Activated naive CD4-positive, alpha-beta T cell treated with anti-CD3 and anti-CD28 coated beads for 36 hours (primary cell): ENCODE measurements around the gene NACAD. TPM values are rescaled to one million over a fixed set of nuclear protein-coding genes. Genes with fewer than 3 reads are reported as not detected.

Experiments
- CTCF ChIA-PET: fragments of 350-600 bp; sonication (Branson Sonifier 250); formaldehyde crosslinking; loops from one replicate; lab custom pipeline; 2021; ENCODE audit warnings: antibody characterized with exemption; lab: Charles Lee
- DNase-seq: peaks from one replicate; pipeline ENCODE4 v3.0.0-alpha.2; 2020
- H3K27ac Mint-ChIP-seq: one replicate; pipeline ENCODE4 v1.8.0; 2021; ENCODE audit warnings: mild to moderate bottlenecking, mixed read lengths
- H3K27me3 Mint-ChIP-seq: one replicate; pipeline ENCODE4 v1.8.0; 2021; ENCODE audit warnings: low read depth, mixed read lengths
- H3K36me3 Mint-ChIP-seq: one replicate; pipeline ENCODE4 v1.8.0; 2021; ENCODE audit warnings: low read depth, mixed read lengths
- H3K4me1 Mint-ChIP-seq: one replicate; pipeline ENCODE4 v1.8.0; 2021; ENCODE audit warnings: low read depth, mixed read lengths
- H3K4me3 Mint-ChIP-seq: one replicate; pipeline ENCODE4 v1.8.0; 2021; ENCODE audit warnings: mild to moderate bottlenecking, moderate library complexity, mixed read lengths
- H3K9me3 Mint-ChIP-seq: one replicate; pipeline ENCODE4 v1.8.0; 2021; ENCODE audit warnings: mixed read lengths
- intact Hi-C: fragments of 100-400 bp; cut with micrococcal nuclease; formaldehyde crosslinking; loops from one replicate; pipeline ENCODE4 v1.15.1; 2023
- total RNA-seq, 2 experiments: library from RNA; stranded (reverse); gene quantifications; one replicate each; pipeline ENCODE4 v1.2.3, GENCODE V29; 2021

Gene NACAD
- total RNA-seq, 2 experiments from 2014 or later, result 0.05 TPM

DNA sequence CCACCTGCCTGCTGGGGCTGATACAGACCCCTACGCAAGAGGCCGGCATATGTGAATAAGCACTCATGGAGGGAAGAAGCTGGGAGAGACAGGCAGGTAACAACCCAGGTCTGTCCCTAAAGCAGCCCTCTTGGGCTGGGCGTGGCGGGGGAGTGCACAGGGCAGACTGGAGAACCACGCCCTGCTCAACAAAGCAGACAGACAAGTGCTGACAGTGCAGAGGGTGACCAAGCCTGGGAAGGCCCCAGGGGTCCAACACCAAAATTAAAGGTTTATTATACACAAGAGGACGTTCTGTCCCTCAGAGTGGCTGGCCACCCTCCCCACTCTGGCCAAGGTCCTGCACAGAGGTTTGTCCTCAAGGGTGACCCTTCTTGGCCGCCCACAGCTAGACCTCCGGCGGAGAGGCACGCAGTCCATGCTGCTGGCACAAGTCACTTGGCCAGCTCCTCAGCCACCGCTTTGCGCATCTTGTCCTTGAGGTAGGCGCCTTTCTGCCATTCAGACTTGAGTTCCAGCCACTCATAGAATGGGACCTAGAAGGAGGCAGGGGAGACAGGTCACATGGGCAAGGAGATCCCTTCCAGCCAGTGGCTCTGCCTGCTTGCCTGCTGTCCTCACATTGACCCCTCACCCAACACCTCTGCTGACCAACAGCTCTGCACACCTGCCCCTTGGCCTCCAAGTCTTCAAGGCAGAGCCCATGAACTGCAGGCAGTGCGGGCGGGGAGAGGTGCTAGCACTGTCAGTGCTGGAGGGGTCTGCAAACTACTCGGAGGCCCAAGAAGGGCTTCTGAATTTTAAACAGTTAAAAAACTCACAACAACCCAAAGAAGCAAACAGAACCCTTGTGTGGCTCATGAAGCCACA lies 11.4 kb upstream of the NACAD start:
- Mint-ChIP-seq H3K27ac (no peak overlapping the region), H3K9me3 (no peaks in the 10 kb centered on the region)
- intact Hi-C loops, result no loop called here

DNA sequence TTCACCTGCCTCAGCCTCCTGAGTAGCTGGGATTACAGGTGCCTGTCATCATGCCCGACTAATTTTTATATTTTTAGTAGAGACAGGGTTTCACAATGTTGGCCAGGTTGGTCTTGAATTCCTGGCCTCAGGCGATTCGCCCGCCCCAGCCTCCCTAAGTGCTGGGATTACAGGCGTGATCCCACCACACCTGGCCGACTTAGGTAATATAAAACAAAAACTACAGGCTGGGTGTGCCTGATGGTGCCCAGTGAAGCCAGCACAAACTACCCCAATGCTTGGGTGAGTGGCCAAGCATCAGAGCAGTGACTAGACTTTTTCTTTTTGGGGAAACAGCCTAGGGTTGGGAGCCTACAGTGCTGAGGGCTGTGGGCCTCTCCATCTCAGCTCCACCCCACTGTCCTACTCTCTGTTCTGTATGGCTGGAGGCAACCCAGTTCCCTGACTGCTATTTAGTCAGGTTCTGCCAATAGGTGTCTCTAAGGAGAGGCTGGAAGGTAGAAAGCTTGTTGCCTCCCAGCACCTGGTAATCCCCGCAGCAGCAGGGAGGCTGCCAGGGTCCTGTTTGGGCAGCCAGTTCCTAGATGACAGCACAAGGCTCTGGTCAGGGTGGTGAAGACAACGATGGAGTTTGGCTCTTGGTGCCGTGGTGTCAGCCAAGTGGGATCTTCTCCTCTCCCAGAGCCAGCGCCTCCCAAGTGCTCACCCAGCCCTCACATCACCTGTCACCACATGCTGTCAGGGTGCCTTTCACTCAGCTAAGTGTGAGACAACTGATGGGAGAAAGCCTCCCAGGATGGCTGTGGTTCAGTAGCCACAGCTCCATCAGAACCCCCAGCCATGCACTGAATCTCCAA lies 10.4 kb upstream of the NACAD start:
- Mint-ChIP-seq H3K4me1 (no peaks in the 10 kb centered on the region), H3K4me3 (no peak overlapping the region), H3K27me3 (no peaks in the 10 kb centered on the region), H3K9me3 (no peaks in the 10 kb centered on the region), H3K27ac (peak overlapping the region; percentile 41), H3K36me3 (peaks cover 10% of the 10 kb centered on the region)
- intact Hi-C loops, result no loop called here
- CTCF ChIA-PET, result interaction anchor here (1.0 kb wide), 1 partner anchor 38 kb away, joined by 3 read pairs; no protein-coding TSS in a partner anchor
- no peak for DNase-seq

More for the DNA sequence above, 11.4 kb upstream of the NACAD start:
- H3K27me3 Mint-ChIP-seq, result no peaks in the 10 kb centered on the region
- no peaks in the 10 kb centered on the region for H3K4me1 Mint-ChIP-seq
- CTCF ChIA-PET, result interaction anchor here (1.0 kb wide), 1 partner anchor 37 kb away, joined by 3 read pairs; no protein-coding TSS in a partner anchor
- no peak overlapping the region for H3K4me3 Mint-ChIP-seq
- H3K36me3 Mint-ChIP-seq, result peaks cover 13% of the 10 kb centered on the region
- no peak for DNase-seq

GRCh38 chr7:45092931-45093235 lies 4.1 kb upstream of the NACAD start:
- DNase-seq, result no peak
- Mint-ChIP-seq H3K36me3 (peaks cover 1% of the 10 kb centered on the region), H3K9me3 (peaks cover 2% of the 10 kb centered on the region), H3K4me3 (no peak overlapping the region), H3K27ac (no peak overlapping the region), H3K4me1 (peaks cover 7% of the 10 kb centered on the region), H3K27me3 (peaks cover 11% of the 10 kb centered on the region)
- intact Hi-C loops, result no loop called here
- CTCF ChIA-PET, result interaction anchor here (0.6 to 1.2 kb wide), 2 partner anchors 12 to 31 kb away, joined by 3 read pairs; no protein-coding TSS in a partner anchor

DNA sequence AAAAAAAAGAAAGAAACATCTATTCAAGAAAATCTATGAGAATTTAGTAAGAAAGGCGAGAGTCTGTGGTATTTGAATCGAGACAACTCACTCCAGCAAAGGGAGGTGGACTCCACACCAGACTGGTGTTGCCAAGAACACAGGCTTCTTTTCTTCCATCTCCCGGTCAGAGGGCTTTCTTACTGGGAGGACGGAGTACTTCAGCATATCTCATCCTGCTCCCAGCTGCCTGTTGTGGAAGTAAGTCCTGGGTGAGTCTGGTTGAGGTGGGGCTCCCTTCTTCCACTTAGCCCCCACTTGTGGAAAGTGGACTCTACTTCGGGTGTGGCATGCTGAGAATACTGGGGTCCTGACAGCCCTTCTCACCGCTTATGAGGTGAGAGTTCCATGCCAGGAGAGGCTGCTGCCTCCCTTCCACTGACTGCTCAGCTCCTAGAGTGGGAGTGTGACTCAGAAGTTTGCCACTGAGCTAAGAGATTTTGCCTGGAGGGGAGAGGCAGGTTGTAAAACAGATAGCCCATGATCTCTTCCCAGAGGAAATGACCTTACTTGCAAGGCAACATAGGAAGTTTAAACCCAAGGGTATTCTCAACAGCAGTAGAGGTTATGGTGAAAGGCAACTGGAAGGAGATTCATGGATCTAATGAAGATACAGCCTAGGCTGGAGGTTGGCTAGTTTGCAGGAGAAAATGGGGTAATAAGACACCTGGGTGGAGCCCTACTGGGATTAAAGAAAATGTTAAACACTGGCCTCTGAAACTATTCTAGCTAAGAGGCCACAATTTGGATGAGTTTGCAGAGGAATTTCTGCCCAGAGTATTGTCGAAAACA lies 3.5 kb upstream of the NACAD start:
- peaks cover 7% of the 10 kb centered on the region for H3K4me1 Mint-ChIP-seq
- H3K36me3 Mint-ChIP-seq, result peaks cover 1% of the 10 kb centered on the region
- peaks cover 12% of the 10 kb centered on the region for H3K27me3 Mint-ChIP-seq
- peaks cover 2% of the 10 kb centered on the region for H3K9me3 Mint-ChIP-seq
- no peak overlapping the region for H3K27ac Mint-ChIP-seq
- CTCF ChIA-PET, result interaction anchor here (0.6 to 1.2 kb wide), 2 partner anchors 13 to 31 kb away, joined by 3 read pairs; no protein-coding TSS in a partner anchor
- intact Hi-C loops, result no loop called here
- no peak overlapping the region for H3K4me3 Mint-ChIP-seq
- no peak for DNase-seq

- no peak overlapping the region for H3K27ac Mint-ChIP-seq
- peak overlapping the region; percentile 67 for H3K4me3 Mint-ChIP-seq
- peak; percentile 79 for DNase-seq
- intact Hi-C loops, result no loop called here
- H3K4me1 Mint-ChIP-seq, result peaks cover 7% of the 10 kb centered on the region
- H3K27me3 Mint-ChIP-seq, result peaks cover 12% of the 10 kb centered on the region
- H3K9me3 Mint-ChIP-seq, result peaks cover 2% of the 10 kb centered on the region
- CTCF ChIA-PET, result interaction anchor here (0.6 to 0.9 kb wide), 2 partner anchors 9 to 31 kb away, joined by 3 read pairs; no protein-coding TSS in a partner anchor
- peaks cover 1% of the 10 kb centered on the region for H3K36me3 Mint-ChIP-seq
Observed at GRCh38 chr7:45089341-45089891, 647 bp upstream of the NACAD start.

- Mint-ChIP-seq H3K4me3 (peak overlapping the region; percentile 42), H3K9me3 (no peaks in the 10 kb centered on the region), H3K27ac (no peak overlapping the region), H3K27me3 (peaks cover 12% of the 10 kb centered on the region), H3K36me3 (no peaks in the 10 kb centered on the region), H3K4me1 (peaks cover 7% of the 10 kb centered on the region)
- CTCF ChIA-PET, result no interaction called here
- no peak for DNase-seq
- intact Hi-C loops, result no loop called here
Observed at GRCh38 chr7:45088146-45088701, 545 bp downstream of the NACAD start.

DNA sequence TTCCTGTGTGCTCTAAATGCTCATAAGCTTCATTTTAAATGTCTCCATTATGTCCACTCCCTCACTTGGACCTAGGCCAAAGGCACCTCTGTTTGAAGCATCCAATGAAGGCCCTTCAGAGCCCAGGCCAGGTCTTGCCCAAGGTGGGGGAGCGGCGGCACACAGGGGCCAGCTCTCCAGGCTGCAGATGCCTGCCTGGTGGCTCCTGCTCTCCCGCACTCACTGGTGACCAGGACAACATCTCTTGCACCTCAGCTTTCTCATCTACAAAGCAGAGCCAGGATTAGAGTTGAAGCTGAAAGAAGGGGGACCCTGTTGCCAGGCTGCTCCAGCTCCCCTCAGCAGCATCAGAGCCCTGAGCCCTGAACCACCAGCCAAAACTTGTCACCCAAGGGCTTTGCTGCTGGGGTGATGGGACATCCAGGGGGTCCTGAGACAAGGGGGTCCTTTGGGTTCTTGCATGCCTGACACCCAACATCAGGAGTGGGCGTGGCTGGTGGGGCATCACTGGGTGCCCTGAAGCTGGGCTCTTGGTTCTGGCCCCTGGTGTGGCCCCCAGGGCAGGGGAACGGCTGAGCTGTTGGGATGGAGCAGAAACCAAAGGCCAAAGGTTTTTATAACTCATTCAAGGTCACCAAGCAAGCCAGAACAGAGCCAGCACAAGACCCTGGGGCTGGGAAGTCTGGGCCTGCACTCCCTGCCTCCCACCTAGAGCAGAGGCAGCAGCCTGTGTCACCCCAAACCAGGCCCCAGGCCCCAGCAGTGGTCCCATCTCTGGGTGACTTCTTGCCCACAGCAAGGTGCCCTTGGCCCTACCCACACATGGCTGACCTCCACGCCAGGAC lies 1.2 kb downstream of the NACAD start:
- intact Hi-C loops, result no loop called here
- H3K36me3 Mint-ChIP-seq, result no peaks in the 10 kb centered on the region
- no peak for DNase-seq
- H3K4me1 Mint-ChIP-seq, result peaks cover 7% of the 10 kb centered on the region
- H3K27me3 Mint-ChIP-seq, result peaks cover 12% of the 10 kb centered on the region
- peak overlapping the region; percentile 11 for H3K4me3 Mint-ChIP-seq
- H3K9me3 Mint-ChIP-seq, result no peaks in the 10 kb centered on the region
- CTCF ChIA-PET, result no interaction called here
- H3K27ac Mint-ChIP-seq, result no peak overlapping the region

GRCh38 chr7:45086331-45087065 lies 2.3 kb downstream of the NACAD start:
- Mint-ChIP-seq H3K27me3 (peaks cover 12% of the 10 kb centered on the region), H3K4me1 (peaks cover 7% of the 10 kb centered on the region), H3K27ac (no peak overlapping the region), H3K9me3 (no peaks in the 10 kb centered on the region), H3K36me3 (no peaks in the 10 kb centered on the region), H3K4me3 (no peak overlapping the region)
- CTCF ChIA-PET, result interaction anchor here (0.6 kb wide), 1 partner anchor 34 kb away, joined by 3 read pairs; no protein-coding TSS in a partner anchor
- DNase-seq, result no peak
- intact Hi-C loops, result no loop called here

DNA sequence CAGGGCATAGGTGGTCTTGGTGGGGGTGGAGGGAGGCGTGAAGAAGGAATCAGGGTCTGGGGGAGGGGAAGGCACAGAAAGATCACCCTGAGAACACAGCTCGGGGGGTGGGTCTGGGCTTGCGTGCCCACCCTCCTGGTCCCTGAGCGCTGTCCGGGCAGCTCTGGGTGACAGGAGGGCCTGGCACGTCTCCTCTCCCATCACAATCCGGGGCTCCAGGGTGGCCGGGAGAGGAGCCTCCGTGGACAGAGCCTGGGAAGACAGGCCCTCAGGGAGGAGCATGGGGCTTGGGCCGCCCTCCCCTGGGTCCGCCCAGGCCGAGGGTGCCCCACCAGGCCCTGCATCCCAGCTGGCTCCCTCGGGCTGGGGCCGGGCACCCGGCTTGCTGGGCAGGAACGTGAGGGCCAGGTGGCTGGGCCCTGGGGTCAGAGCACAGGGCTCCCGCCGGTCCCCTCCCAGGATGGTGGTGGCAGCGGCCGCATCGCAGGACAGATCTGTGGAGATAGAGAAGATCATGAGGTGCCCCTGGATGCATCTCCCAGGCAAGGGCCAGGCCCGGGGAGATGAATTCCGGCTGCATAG lies 3.1 kb downstream of the NACAD start:
- no peaks in the 10 kb centered on the region for H3K36me3 Mint-ChIP-seq
- intact Hi-C loops, result no loop called here
- no peak overlapping the region for H3K27ac Mint-ChIP-seq
- DNase-seq, result no peak
- CTCF ChIA-PET, result no interaction called here
- peaks cover 7% of the 10 kb centered on the region for H3K4me1 Mint-ChIP-seq
- no peak overlapping the region for H3K4me3 Mint-ChIP-seq
- H3K27me3 Mint-ChIP-seq, result peaks cover 12% of the 10 kb centered on the region
- H3K9me3 Mint-ChIP-seq, result no peaks in the 10 kb centered on the region

GRCh38 chr7:45084901-45085618 lies 3.7 kb downstream of the NACAD start:
- DNase-seq, result no peak
- Mint-ChIP-seq H3K36me3 (no peaks in the 10 kb centered on the region), H3K9me3 (no peaks in the 10 kb centered on the region), H3K27me3 (peaks cover 12% of the 10 kb centered on the region), H3K4me3 (no peak overlapping the region), H3K4me1 (peaks cover 7% of the 10 kb centered on the region), H3K27ac (no peak overlapping the region)
- CTCF ChIA-PET, result no interaction called here
- intact Hi-C loops, result no loop called here
